ENCODE data around the gene GARIN5B.

GRCh38 chr19:55379174-55379573 is 16.1 kb upstream of the GARIN5B start:
- TF ChIP-seq CTCF (IDR thresholded peaks at IDR 0.05) (no peak), POLR2A (IDR thresholded peaks at IDR 0.05) (no peak)
